ENCODE measurements around the gene TMEM263. TPM values are rescaled to one million over a fixed set of nuclear protein-coding genes. Genes with fewer than 3 reads are reported as not detected.

TMEM263 gene
- total and polyA plus RNA-seq, 2 of the 13 experiments (the other 11 are each of a cell fraction or from before 2014, with no cell fraction given), result 25.9 to 58.6 TPM

DNA sequence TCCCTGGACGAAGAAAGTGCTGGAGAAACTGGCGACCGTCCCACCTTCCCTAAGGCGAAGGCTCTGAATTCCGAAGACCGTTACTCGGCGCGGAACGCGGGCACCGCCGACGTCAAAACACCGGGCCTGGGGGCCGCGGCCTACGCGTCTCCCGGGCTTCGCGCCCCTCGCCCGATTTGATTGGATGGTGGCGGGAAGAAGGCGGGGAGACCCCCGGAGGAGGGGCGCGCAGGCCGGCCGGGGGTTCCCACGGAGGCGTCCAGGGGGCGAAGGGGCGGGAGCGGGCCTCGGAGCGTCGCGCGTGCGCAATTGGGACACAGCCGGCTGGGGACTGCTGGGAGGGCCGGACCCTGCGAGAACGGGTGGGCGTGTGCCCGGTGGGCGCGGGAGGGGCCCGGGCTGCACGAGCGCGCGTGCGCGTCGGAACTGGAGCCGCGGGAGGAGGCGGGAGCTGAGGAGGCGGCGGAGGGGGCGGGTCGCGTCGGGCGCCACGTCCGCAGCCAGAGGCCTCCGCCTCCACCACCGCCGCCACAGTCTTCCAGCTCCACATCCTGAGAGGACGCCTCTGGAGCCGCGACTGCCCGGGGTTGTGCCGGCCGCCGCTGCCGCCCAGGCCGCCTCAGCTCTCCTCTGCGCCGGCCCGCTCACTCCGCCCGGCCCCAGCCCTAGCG, at the start of gene TMEM263 (continued):
- TF ChIP-seq TOPORS (CRISPR knock-in tag; IDR thresholded peaks at IDR 0.05) (peak; percentile 60; the same call in 1 of the 2 replicates), ZNF589 (CRISPR knock-in tag; conservative IDR thresholded peaks at IDR 0.05) (peak; percentile 16; the same call in 1 of the 2 replicates), ZNF101 (CRISPR knock-in tag; IDR thresholded peaks at IDR 0.05; ENCODE audit: borderline replicate concordance, low read depth) (no peak), SAP130 (CRISPR knock-in tag; IDR thresholded peaks at IDR 0.05; ENCODE audit: low read depth) (peak; percentile 53), PAX8 (CRISPR knock-in tag; IDR thresholded peaks at IDR 0.05; ENCODE audit: borderline replicate concordance) (peak; percentile 34; the same call in 1 of the 2 replicates), ZNF772 (CRISPR knock-in tag; IDR thresholded peaks at IDR 0.05) (peak; percentile 30; the same call in 1 of the 2 replicates), HDAC1 (CRISPR knock-in tag; IDR thresholded peaks at IDR 0.05) (peak; percentile 69), JUNB (CRISPR knock-in tag; IDR thresholded peaks at IDR 0.05; ENCODE audit: borderline replicate concordance) (no peak), ZNF747 (CRISPR knock-in tag; IDR thresholded peaks at IDR 0.05; ENCODE audit: borderline replicate concordance) (peak; percentile 61; the same call in 1 of the 2 replicates), ZFP37 (CRISPR knock-in tag; IDR thresholded peaks at IDR 0.05; ENCODE audit: borderline replicate concordance) (no peak), ZNF672 (CRISPR knock-in tag; IDR thresholded peaks at IDR 0.05) (no peak), MEIS2 (CRISPR knock-in tag; IDR thresholded peaks at IDR 0.05) (no peak; the same call in 1 of the 2 replicates), MIER2 (CRISPR knock-in tag; IDR thresholded peaks at IDR 0.05) (no peak), NFYB (CRISPR knock-in tag; IDR thresholded peaks at IDR 0.05) (peak; percentile 79), CENPT (CRISPR knock-in tag; IDR thresholded peaks at IDR 0.05; ENCODE audit: low read depth) (peak; percentile 42; the same call in 1 of the 2 replicates), ZNF224 (CRISPR knock-in tag; IDR thresholded peaks at IDR 0.05) (no peak), ZKSCAN1 (IDR thresholded peaks at IDR 0.05; ENCODE audit: low read length) (no peak), MTA3 (CRISPR knock-in tag; IDR thresholded peaks at IDR 0.05) (no peak), ZFAT (CRISPR knock-in tag; conservative IDR thresholded peaks at IDR 0.05) (0 out of 2 replicates have a peak, but pooled peaks have one; percentile 29), FLYWCH1 (CRISPR knock-in tag; IDR thresholded peaks at IDR 0.05) (no peak), ZNF792 (CRISPR knock-in tag; IDR thresholded peaks at IDR 0.05) (peak; percentile 69; the same call in 1 of the 2 replicates), ZBTB7B (CRISPR knock-in tag; IDR thresholded peaks at IDR 0.05) (peak; percentile 75; the same call in 1 of the 2 replicates), MAZ (IDR thresholded peaks at IDR 0.05; ENCODE audit: borderline replicate concordance, low read depth, low read length) (peak; percentile 90), MAZ (CRISPR knock-in tag; IDR thresholded peaks at IDR 0.05; ENCODE audit: low read depth) (peak; percentile 83), MIER3 (CRISPR knock-in tag; IDR thresholded peaks at IDR 0.05; ENCODE audit: borderline replicate concordance) (0 out of 2 replicates have a peak, but pooled peaks have one; percentile 38)
- TF ChIP-seq, protein P1, sequence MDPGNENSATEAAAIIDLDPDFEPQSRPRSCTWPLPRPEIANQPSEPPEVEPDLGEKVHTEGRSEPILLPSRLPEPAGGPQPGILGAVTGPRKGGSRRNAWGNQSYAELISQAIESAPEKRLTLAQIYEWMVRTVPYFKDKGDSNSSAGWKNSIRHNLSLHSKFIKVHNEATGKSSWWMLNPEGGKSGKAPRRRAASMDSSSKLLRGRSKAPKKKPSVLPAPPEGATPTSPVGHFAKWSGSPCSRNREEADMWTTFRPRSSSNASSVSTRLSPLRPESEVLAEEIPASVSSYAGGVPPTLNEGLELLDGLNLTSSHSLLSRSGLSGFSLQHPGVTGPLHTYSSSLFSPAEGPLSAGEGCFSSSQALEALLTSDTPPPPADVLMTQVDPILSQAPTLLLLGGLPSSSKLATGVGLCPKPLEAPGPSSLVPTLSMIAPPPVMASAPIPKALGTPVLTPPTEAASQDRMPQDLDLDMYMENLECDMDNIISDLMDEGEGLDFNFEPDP (CRISPR knock-in tag; conservative IDR thresholded peaks at IDR 0.05), result no peak
- TF ChIP-seq, protein P2, sequence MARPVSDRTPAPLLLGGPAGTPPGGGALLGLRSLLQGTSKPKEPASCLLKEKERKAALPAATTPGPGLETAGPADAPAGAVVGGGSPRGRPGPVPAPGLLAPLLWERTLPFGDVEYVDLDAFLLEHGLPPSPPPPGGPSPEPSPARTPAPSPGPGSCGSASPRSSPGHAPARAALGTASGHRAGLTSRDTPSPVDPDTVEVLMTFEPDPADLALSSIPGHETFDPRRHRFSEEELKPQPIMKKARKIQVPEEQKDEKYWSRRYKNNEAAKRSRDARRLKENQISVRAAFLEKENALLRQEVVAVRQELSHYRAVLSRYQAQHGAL (CRISPR knock-in tag; IDR thresholded peaks at IDR 0.05; ENCODE audit: not compliant biosample characterization), result no peak
- TF ChIP-seq, protein P3, sequence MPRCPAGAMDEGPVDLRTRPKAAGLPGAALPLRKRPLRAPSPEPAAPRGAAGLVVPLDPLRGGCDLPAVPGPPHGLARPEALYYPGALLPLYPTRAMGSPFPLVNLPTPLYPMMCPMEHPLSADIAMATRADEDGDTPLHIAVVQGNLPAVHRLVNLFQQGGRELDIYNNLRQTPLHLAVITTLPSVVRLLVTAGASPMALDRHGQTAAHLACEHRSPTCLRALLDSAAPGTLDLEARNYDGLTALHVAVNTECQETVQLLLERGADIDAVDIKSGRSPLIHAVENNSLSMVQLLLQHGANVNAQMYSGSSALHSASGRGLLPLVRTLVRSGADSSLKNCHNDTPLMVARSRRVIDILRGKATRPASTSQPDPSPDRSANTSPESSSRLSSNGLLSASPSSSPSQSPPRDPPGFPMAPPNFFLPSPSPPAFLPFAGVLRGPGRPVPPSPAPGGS (CRISPR knock-in tag; IDR thresholded peaks at IDR 0.05), result peak; percentile 21; the same call in 1 of the 2 replicates
